Measurements from ENCODE around the gene ARHGEF17.

Gene ARHGEF17

GRCh38 chr11:73294604-73295003 lies 13.5 kb upstream of the ARHGEF17 start:
- no peak for TF ChIP-seq CTCF (IDR thresholded peaks at IDR 0.05; ENCODE audit: control insufficient read depth, extremely low read depth, insufficient read depth)
- no peak overlapping the region for H3K4me3 ChIP-seq (ENCODE audit: low read depth, low read length)
- DNase-seq (ENCODE audit: low read depth), result no peak

DNA sequence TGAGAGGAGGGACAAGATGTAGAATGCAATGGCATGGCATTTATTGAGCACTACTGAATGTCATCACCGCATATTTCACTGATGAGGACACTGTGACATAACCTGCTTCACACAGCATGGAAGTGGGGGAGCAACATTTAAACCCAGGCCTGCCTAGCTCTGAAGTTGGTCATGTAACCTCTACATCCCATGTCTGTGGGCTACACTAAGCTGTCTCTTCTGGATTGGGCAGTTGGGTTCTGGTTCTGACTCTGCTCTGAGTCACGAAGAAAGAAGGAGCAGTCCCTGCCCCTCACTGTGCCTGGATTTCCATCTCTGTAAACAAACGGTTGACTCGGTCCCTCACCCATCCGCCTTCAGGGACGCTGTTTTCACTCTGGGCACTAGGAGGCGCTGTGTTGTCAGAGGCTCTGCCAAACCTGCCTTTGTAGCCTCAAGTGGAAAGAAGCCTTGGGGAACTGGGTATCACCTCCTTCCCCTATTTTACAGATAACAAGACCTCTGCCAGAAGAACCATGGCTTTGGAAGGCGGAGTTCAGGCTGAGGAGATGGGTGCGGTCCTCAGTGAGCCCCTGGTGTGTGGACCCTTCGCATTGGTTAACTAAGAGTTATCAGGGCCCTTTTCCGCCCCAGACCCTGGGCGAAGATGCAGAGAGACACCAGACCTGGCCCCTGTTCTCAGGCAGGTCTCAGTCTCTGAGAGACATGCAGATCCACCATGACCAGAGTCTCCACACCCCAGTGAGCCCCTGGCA lies 12.7 kb upstream of the ARHGEF17 start:
- no peak for DNase-seq (ENCODE audit: low read depth)
- TF ChIP-seq CTCF (IDR thresholded peaks at IDR 0.05; ENCODE audit: control insufficient read depth, extremely low read depth, insufficient read depth), result peak; percentile 94
- H3K4me3 ChIP-seq (ENCODE audit: low read depth, low read length), result no peak overlapping the region

GRCh38 chr11:73295996-73296318 lies 12.1 kb upstream of the ARHGEF17 start:
- DNase-seq (ENCODE audit: low read depth), result no peak
- no peak overlapping the region for H3K4me3 ChIP-seq (ENCODE audit: low read depth, low read length)
- no peak for TF ChIP-seq CTCF (IDR thresholded peaks at IDR 0.05; ENCODE audit: control insufficient read depth, extremely low read depth, insufficient read depth)

DNA sequence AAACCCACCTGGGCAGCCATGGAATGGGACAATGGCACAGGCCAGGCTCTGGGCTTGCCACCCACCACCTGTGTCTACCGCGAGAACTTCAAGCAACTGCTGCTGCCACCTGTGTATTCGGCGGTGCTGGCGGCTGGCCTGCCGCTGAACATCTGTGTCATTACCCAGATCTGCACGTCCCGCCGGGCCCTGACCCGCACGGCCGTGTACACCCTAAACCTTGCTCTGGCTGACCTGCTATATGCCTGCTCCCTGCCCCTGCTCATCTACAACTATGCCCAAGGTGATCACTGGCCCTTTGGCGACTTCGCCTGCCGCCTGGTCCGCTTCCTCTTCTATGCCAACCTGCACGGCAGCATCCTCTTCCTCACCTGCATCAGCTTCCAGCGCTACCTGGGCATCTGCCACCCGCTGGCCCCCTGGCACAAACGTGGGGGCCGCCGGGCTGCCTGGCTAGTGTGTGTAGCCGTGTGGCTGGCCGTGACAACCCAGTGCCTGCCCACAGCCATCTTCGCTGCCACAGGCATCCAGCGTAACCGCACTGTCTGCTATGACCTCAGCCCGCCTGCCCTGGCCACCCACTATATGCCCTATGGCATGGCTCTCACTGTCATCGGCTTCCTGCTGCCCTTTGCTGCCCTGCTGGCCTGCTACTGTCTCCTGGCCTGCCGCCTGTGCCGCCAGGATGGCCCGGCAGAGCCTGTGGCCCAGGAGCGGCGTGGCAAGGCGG lies 11.4 kb upstream of the ARHGEF17 start:
- no peak overlapping the region for H3K4me3 ChIP-seq (ENCODE audit: low read depth, low read length)
- TF ChIP-seq CTCF (IDR thresholded peaks at IDR 0.05; ENCODE audit: control insufficient read depth, extremely low read depth, insufficient read depth), result no peak
- DNase-seq (ENCODE audit: low read depth), result no peak

DNA sequence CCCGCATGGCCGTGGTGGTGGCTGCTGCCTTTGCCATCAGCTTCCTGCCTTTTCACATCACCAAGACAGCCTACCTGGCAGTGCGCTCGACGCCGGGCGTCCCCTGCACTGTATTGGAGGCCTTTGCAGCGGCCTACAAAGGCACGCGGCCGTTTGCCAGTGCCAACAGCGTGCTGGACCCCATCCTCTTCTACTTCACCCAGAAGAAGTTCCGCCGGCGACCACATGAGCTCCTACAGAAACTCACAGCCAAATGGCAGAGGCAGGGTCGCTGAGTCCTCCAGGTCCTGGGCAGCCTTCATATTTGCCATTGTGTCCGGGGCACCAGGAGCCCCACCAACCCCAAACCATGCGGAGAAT lies 10.9 kb upstream of the ARHGEF17 start:
- no peak overlapping the region for H3K4me3 ChIP-seq (ENCODE audit: low read depth, low read length)
- no peak for DNase-seq (ENCODE audit: low read depth)
- TF ChIP-seq CTCF (IDR thresholded peaks at IDR 0.05; ENCODE audit: control insufficient read depth, extremely low read depth, insufficient read depth), result no peak

DNA sequence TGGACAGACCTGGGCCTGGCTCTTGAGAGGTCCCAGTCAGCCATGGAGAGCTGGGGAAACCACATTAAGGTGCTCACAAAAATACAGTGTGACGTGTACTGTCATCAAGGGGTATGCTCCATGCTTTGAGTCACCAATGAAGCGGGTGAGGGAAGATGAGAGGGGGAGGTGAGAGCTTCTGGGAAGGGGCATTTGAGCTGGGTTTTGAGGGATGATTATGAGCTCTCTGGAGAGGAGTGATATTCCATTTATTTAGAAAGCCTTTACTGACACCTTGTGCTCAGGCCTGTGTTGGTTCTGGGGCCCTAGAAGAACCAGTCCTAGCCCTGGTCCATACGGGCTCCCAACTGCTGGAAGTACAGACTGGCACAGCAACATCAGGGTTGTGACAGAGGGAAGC lies 10.4 kb upstream of the ARHGEF17 start:
- no peak overlapping the region for H3K4me3 ChIP-seq (ENCODE audit: low read depth, low read length)
- TF ChIP-seq CTCF (IDR thresholded peaks at IDR 0.05; ENCODE audit: control insufficient read depth, extremely low read depth, insufficient read depth), result no peak
- no peak for DNase-seq (ENCODE audit: low read depth)

Data from LNCaP clone FGC (cell line).